ENCODE measurements around the gene UPF3A. TPM values are rescaled to one million over a fixed set of nuclear protein-coding genes. Genes with fewer than 3 reads are reported as not detected.

The UPF3A gene
- total and polyA plus RNA-seq, 9 of the 15 experiments (the other 6 are each of a cell fraction or from before 2014, with no cell fraction given), result 15.6 to 76.5 (median 40.9) TPM

- TF ChIP-seq CREB3L1 (IDR thresholded peaks at IDR 0.05; ENCODE audit: borderline replicate concordance, low read depth), result peak; percentile 32; the same call in 1 of the 2 replicates
- peak; percentile 81 for TF ChIP-seq GTF2E2 (tag; IDR thresholded peaks at IDR 0.05)
- TF ChIP-seq NR4A1 (CRISPR knock-in tag; IDR thresholded peaks at IDR 0.05), result no peak
- TF ChIP-seq NR4A1 (tag; IDR thresholded peaks at IDR 0.05), result peak; percentile 74; the same call in 1 of the 2 replicates
- TF ChIP-seq GABPA (tag; conservative IDR thresholded peaks at IDR 0.05; ENCODE audit: low read depth), result peak; percentile 98
- no peak for TF ChIP-seq ZNF217 (CRISPR knock-in tag; IDR thresholded peaks at IDR 0.05)
- no peak for TF ChIP-seq ZNF311 (CRISPR knock-in tag; IDR thresholded peaks at IDR 0.05)
- TF ChIP-seq FOXK1 (CRISPR knock-in tag; IDR thresholded peaks at IDR 0.05; ENCODE audit: borderline replicate concordance), result no peak
- TF ChIP-seq, protein P1, sequence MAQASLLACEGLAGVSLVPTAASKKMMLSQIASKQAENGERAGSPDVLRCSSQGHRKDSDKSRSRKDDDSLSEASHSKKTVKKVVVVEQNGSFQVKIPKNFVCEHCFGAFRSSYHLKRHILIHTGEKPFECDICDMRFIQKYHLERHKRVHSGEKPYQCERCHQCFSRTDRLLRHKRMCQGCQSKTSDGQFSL (CRISPR knock-in tag; IDR thresholded peaks at IDR 0.05), result peak; percentile 96
- TF ChIP-seq, protein P1 (tag; IDR thresholded peaks at IDR 0.05), result peak in 1 of 2 experiments; percentile 97; a peak in 2 of 4 replicates
- TF ChIP-seq ERF (CRISPR knock-in tag; IDR thresholded peaks at IDR 0.05), result peak; percentile 30; the same call in 1 of the 2 replicates
- TF ChIP-seq MYC (IDR thresholded peaks at IDR 0.05; ENCODE audit: low read depth, low read length), result peak; percentile 84
- TF ChIP-seq MYC (CRISPR knock-in tag; IDR thresholded peaks at IDR 0.05; ENCODE audit: borderline replicate concordance, low read depth), result no peak
- peak in 1 of 2 experiments; percentile 90; a peak in 2 of 4 replicates for TF ChIP-seq ZNF639 (CRISPR knock-in tag; conservative IDR thresholded peaks at IDR 0.05 in 1 of 2, IDR thresholded peaks at IDR 0.05 in 1 of 2)
- TF ChIP-seq RB1 (IDR thresholded peaks at IDR 0.05; ENCODE audit: low read depth), result peak; percentile 44; the same call in 1 of the 2 replicates
- no peak for TF ChIP-seq ZSCAN32 (CRISPR knock-in tag; IDR thresholded peaks at IDR 0.05)
- TF ChIP-seq E2F1 (CRISPR knock-in tag; IDR thresholded peaks at IDR 0.05), result peak; percentile 91
Observed at GRCh38 chr13:114234645-114235421, 46.6 kb upstream of the UPF3A start, which contains the start of gene CDC16 (continued).

All from K562 (cell line).